WERI-Rb-1 (cell line): ENCODE results near the gene RASA4B.

Experiments used
- DNase-seq: peaks from one replicate; pipeline ENCODE4 v3.0.0-alpha.2; 2020
- H3K27ac ChIP-seq: fragments of 250-450 bp; sonication (Bioruptor Pico); 2 replicates; pipeline ENCODE4 v1.5.1; 2020; ENCODE audit warnings: mild to moderate bottlenecking, moderate library complexity
- H3K27me3 ChIP-seq: fragments of 250-450 bp; sonication (Bioruptor Pico); 2 replicates; pipeline ENCODE4 v1.5.1; 2021; ENCODE audit warnings: mild to moderate bottlenecking, low read depth, moderate library complexity; ENCODE audit not compliant: insufficient read depth, severe bottlenecking
- H3K36me3 ChIP-seq: fragments of 250-450 bp; sonication (Bioruptor Pico); 2 replicates; pipeline ENCODE4 v1.5.1; 2020; ENCODE audit warnings: mild to moderate bottlenecking, moderate library complexity
- H3K4me3 ChIP-seq: 2 replicates; pipeline ENCODE4 v1.5.1; 2011; ENCODE audit warnings: low read depth, mild to moderate bottlenecking, control low read depth, low read length
- H3K9me3 ChIP-seq: fragments of 250-450 bp; sonication (Bioruptor Pico); 2 replicates; pipeline ENCODE4 v1.5.1; 2021; ENCODE audit warnings: mild to moderate bottlenecking, moderate library complexity; ENCODE audit not compliant: severe bottlenecking
- TF ChIP-seq, protein P1 (sequence below): IDR thresholded peaks from 2 replicates; pipeline ENCODE4 v1.5.1; 2011; ENCODE audit warnings: low read depth, mild to moderate bottlenecking, control low read depth, inconsistent platforms, low read length

RASA4B gene

DNA sequence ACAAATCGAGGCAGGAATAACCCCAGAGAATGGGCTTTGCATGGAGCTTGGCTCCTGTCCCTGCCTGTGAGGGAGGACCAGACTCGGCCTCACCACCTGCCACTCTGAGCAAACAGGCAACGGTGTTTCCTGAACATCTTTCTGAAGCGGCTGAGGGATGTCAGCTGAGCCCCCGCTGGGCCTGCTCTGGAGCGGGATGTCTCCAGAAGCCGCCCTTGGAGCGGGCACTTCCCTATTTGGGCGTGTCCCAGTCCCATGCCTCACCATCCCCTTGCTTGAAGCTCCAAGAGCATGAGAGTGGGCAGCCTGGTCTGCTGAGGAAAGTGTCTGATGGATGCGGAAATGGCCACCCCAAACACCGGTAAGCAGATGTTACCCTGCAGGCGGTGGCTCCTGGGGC lies 63.1 kb downstream of the RASA4B start:
- Histone ChIP-seq H3K27ac (no peak overlapping the region), H3K36me3 (peaks cover 29% of the 10 kb centered on the region), H3K27me3 (no peaks in the 10 kb centered on the region), H3K9me3 (no peaks in the 10 kb centered on the region), H3K4me3 (no peak overlapping the region)
- DNase-seq, result no peak
- TF ChIP-seq, protein P1, sequence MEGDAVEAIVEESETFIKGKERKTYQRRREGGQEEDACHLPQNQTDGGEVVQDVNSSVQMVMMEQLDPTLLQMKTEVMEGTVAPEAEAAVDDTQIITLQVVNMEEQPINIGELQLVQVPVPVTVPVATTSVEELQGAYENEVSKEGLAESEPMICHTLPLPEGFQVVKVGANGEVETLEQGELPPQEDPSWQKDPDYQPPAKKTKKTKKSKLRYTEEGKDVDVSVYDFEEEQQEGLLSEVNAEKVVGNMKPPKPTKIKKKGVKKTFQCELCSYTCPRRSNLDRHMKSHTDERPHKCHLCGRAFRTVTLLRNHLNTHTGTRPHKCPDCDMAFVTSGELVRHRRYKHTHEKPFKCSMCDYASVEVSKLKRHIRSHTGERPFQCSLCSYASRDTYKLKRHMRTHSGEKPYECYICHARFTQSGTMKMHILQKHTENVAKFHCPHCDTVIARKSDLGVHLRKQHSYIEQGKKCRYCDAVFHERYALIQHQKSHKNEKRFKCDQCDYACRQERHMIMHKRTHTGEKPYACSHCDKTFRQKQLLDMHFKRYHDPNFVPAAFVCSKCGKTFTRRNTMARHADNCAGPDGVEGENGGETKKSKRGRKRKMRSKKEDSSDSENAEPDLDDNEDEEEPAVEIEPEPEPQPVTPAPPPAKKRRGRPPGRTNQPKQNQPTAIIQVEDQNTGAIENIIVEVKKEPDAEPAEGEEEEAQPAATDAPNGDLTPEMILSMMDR, result no peak

DNA sequence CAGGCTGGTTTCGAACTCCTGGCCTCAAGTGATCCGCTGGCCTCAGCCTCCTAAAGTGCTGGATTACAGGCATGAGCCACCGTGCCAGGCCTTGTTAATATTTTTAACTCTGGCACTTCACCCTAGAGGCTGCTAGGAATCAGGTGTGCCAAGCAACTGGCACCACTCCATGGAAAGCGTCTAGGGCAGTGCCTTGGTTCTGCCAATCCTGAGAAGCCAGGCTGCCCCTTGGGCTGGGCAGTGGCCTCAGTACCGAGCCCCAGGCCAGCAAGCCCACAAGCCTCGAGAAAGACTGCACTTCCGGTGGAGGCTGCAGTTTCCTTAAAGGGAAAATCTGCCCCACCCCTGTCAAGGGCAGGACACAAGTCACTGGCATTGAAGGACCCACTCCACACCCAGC lies 64.3 kb downstream of the RASA4B start:
- no peak for DNase-seq
- Histone ChIP-seq H3K9me3 (no peaks in the 10 kb centered on the region), H3K36me3 (peaks cover 29% of the 10 kb centered on the region), H3K4me3 (no peak overlapping the region), H3K27ac (no peak overlapping the region), H3K27me3 (no peaks in the 10 kb centered on the region)
- TF ChIP-seq, protein P1, result no peak

DNA sequence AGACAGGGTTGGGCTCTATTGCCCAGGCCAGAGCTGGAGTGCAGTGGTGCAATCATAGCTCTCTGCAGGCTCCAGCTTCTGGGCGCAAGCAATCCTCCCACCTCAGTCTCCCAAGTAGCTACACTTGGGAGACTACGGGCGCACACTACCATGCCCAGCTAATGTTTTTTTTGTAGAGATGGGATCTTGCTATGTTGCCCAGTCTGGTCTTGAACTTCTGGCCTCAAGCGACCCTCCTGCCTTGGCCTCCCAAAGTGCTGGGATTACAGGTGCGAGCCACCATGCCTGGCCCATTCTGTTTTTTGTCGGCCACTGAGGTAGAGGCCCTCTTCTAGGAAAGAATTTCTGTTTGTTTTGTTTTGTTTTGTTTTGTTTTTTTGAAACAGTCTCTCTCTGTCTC lies 65.1 kb downstream of the RASA4B start:
- H3K27me3 ChIP-seq, result no peaks in the 10 kb centered on the region
- DNase-seq, result no peak
- H3K9me3 ChIP-seq, result no peaks in the 10 kb centered on the region
- H3K4me3 ChIP-seq, result no peak overlapping the region
- H3K27ac ChIP-seq, result peak overlapping the region; percentile 80
- TF ChIP-seq, protein P1, result no peak
- H3K36me3 ChIP-seq, result peaks cover 33% of the 10 kb centered on the region

GRCh38 chr7:102451371-102452054 lies 66.1 kb downstream of the RASA4B start:
- peaks cover 33% of the 10 kb centered on the region for H3K36me3 ChIP-seq
- peak; percentile 95 for DNase-seq
- H3K27me3 ChIP-seq, result no peaks in the 10 kb centered on the region
- TF ChIP-seq, protein P1, result peak; percentile 64
- no peaks in the 10 kb centered on the region for H3K9me3 ChIP-seq
- peak overlapping the region; percentile 31; the same call in 1 of the 2 replicates for H3K4me3 ChIP-seq
- peak overlapping the region; percentile 80 for H3K27ac ChIP-seq

GRCh38 chr7:102450242-102450641 lies 67.3 kb downstream of the RASA4B start:
- TF ChIP-seq, protein P1, result peak; percentile 55
- peak; percentile 40 for DNase-seq
- Histone ChIP-seq H3K9me3 (no peaks in the 10 kb centered on the region), H3K36me3 (peaks cover 34% of the 10 kb centered on the region), H3K27me3 (no peaks in the 10 kb centered on the region), H3K27ac (peak overlapping the region; percentile 24; the same call in 1 of the 2 replicates), H3K4me3 (no peak overlapping the region)

DNA sequence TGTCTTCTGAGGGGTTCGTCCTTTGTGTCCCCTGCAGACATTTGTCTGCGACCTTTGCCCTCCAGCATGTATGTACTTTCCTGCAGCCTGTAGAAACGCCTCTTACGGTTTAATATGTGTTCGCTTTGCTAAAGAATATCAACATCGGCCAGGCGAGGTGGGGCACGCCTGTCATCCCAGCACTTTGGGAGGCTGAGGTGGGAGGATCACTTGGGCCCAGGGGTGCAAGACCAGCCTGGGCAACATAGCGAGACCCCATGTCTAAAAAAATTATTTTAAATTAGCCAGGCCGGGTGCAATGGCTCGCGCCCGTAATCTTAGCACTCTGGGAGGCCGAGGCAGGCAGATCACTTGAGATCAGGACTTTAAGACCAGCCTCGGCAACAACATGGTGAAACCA lies 68.4 kb downstream of the RASA4B start:
- TF ChIP-seq, protein P1, result no peak
- DNase-seq, result no peak
- Histone ChIP-seq H3K27ac (no peak overlapping the region), H3K4me3 (no peak overlapping the region), H3K27me3 (no peaks in the 10 kb centered on the region), H3K36me3 (peaks cover 40% of the 10 kb centered on the region), H3K9me3 (no peaks in the 10 kb centered on the region)
